Tibial artery (tissue), 4 donors: ENCODE results near the gene NHLH1.

Source experiments
- DNase-seq, 2 donors: peaks; one replicate each; pipeline ENCODE4 v3.0.0-alpha.2; 2019
- H3K27ac ChIP-seq, 2 donors: fragments of 200-600 bp; sonication (generic) in 1 of 2; 1 replicate in 1 of 2; 2 replicates in 1 of 2; pipeline ENCODE4 v1.5.1; 2018 to 2019; ENCODE audit warnings: mild to moderate bottlenecking in 1 of 2
- H3K27me3 ChIP-seq, 2 donors: fragments of 200-600 bp; sonication (generic) in 1 of 2; one replicate each; pipeline versions ENCODE4 v1.5.1 to v1.6.0; 2016 to 2019
- H3K36me3 ChIP-seq, 3 donors: fragments of 200-600 bp; sonication (generic) in 2 of 3; one replicate each; pipeline ENCODE4 v1.5.1; 2016 to 2019; ENCODE audit warnings: mild to moderate bottlenecking in 2 of 3
- H3K4me1 ChIP-seq, 4 donors: fragments of 200-600 bp; sonication (generic) in 2 of 4; 1 replicate in 3 of 4; 2 replicates in 1 of 4; pipeline ENCODE4 v1.5.1; 2016 to 2019
- H3K4me3 ChIP-seq, 2 donors: fragments of 200-600 bp; sonication (generic) in 1 of 2; 1 replicate in 1 of 2; 2 replicates in 1 of 2; pipeline ENCODE4 v1.5.1; 2018 to 2019; ENCODE audit warnings: mild to moderate bottlenecking in 2 of 2
- H3K9me3 ChIP-seq, 3 donors: fragments of 200-600 bp; sonication (generic) in 1 of 3; one replicate each; pipeline ENCODE4 v1.5.1; 2016 to 2019
- intact Hi-C: fragments of 100-400 bp; cut with DNase I; formaldehyde crosslinking; loops from one replicate; pipeline ENCODE4 v1.15.0; 2023; ENCODE audit warnings: low total_unique reads
- TF ChIP-seq, protein P1 (sequence below), 2 experiments: fragments of 200-600 bp in 1 of 2; fragments of 450-650 bp in 1 of 2; IDR thresholded peaks; one replicate each; pipeline ENCODE4 v1.5.1; 2017 to 2019; ENCODE audit warnings: antibody characterized with exemption in 2 of 2, mild to moderate bottlenecking in 1 of 2, moderate library complexity in 1 of 2

Gene NHLH1

GRCh38 chr1:160351629-160352028 is 15.2 kb upstream of the NHLH1 start:
- no peak for DNase-seq
- no peak overlapping the region for H3K4me3 ChIP-seq
- TF ChIP-seq, protein P1, sequence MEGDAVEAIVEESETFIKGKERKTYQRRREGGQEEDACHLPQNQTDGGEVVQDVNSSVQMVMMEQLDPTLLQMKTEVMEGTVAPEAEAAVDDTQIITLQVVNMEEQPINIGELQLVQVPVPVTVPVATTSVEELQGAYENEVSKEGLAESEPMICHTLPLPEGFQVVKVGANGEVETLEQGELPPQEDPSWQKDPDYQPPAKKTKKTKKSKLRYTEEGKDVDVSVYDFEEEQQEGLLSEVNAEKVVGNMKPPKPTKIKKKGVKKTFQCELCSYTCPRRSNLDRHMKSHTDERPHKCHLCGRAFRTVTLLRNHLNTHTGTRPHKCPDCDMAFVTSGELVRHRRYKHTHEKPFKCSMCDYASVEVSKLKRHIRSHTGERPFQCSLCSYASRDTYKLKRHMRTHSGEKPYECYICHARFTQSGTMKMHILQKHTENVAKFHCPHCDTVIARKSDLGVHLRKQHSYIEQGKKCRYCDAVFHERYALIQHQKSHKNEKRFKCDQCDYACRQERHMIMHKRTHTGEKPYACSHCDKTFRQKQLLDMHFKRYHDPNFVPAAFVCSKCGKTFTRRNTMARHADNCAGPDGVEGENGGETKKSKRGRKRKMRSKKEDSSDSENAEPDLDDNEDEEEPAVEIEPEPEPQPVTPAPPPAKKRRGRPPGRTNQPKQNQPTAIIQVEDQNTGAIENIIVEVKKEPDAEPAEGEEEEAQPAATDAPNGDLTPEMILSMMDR (IDR thresholded peaks at IDR 0.05), result no peak
- no peaks in the 10 kb centered on the region for H3K9me3 ChIP-seq
- intact Hi-C loops, result no loop called here
- H3K36me3 ChIP-seq, result peaks cover 73 to 98% (median 82%) of the 10 kb centered on the region in 3 donors
- H3K27me3 ChIP-seq, result no peaks in the 10 kb centered on the region
- H3K27ac ChIP-seq, result no peak overlapping the region
- H3K4me1 ChIP-seq, result no peaks in the 10 kb centered on the region

- Histone ChIP-seq H3K4me3 (no peak overlapping the region), H3K4me1 (no peaks in the 10 kb centered on the region), H3K27ac (no peak overlapping the region), H3K36me3 (peaks cover 79 to 98% (median 91%) of the 10 kb centered on the region in 3 donors), H3K9me3 (no peaks in the 10 kb centered on the region), H3K27me3 (no peaks in the 10 kb centered on the region)
- intact Hi-C loops, result no loop called here
- TF ChIP-seq, protein P1 (IDR thresholded peaks at IDR 0.05), result no peak
- no peak for DNase-seq
Observed at GRCh38 chr1:160352555-160352954, 14.3 kb upstream of the NHLH1 start.

DNA sequence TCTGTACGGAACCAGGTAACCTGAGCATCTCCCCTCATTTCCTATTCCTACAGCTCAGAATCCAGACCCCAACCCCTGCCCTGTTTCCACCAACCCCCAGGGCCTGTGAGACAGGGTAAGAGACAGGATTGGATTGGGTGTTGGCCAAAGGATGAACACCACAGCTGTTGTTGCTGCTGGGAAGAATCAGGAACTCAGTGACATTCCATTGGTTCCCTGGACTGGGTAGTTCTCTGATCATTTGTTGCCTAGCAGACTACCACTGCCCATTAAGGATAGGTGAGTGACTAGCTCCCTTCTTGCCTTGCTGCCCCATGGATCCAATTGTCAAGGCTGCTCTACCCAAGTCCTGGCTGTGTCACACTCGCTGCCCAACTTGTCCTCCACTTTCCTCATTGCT is 13.6 kb upstream of the NHLH1 start:
- H3K27me3 ChIP-seq, result no peaks in the 10 kb centered on the region
- H3K27ac ChIP-seq, result no peak overlapping the region
- H3K4me3 ChIP-seq, result no peak overlapping the region
- no peaks in the 10 kb centered on the region for H3K4me1 ChIP-seq
- TF ChIP-seq, protein P1 (IDR thresholded peaks at IDR 0.05), result no peak
- intact Hi-C loops, result no loop called here
- no peak for DNase-seq
- peaks cover 79 to 100% (median 98%) of the 10 kb centered on the region in 3 donors for H3K36me3 ChIP-seq
- no peaks in the 10 kb centered on the region for H3K9me3 ChIP-seq

DNA sequence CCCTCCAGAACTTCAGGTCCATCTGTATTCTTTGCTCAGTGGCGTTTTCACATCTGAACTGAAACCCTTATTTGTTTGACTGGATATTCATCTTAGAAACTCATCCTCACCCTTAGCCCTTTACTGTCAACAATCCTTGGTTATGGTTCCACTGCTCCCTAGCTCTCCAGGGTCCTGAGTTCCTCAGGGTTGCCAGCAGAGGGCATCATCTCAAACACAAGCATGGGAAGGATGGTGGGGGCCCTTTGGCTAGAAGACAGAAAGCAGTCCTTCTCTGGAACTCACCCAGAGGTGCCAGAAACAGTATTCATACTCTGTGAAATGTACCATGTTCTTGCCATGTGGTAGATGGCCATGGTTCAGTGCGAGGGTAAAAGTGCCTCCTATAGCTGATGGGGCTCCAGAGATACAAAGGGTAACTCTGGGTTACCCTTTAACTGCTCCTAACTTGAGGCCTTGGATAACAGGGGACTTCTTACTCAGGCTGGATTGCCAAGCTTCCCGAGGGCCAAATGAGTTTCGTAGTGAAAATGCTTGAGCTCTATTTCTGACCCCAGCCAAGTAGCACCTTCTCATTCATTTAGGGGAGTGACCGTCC is 12.4 kb upstream of the NHLH1 start:
- Histone ChIP-seq H3K4me3 (no peak overlapping the region), H3K36me3 (peaks cover 75 to 99% (median 93%) of the 10 kb centered on the region in 3 donors), H3K9me3 (no peaks in the 10 kb centered on the region), H3K27ac (no peak overlapping the region), H3K27me3 (no peaks in the 10 kb centered on the region), H3K4me1 (no peaks in the 10 kb centered on the region)
- TF ChIP-seq, protein P1 (IDR thresholded peaks at IDR 0.05), result no peak
- no peak for DNase-seq
- intact Hi-C loops, result no loop called here

GRCh38 chr1:160357286-160358002 is 9.4 kb upstream of the NHLH1 start:
- DNase-seq, result no peak
- Histone ChIP-seq H3K36me3 (peaks cover 48 to 83% (median 63%) of the 10 kb centered on the region in 3 donors), H3K27me3 (no peaks in the 10 kb centered on the region), H3K27ac (no peak overlapping the region), H3K9me3 (no peaks in the 10 kb centered on the region), H3K4me1 (no peaks in the 10 kb centered on the region), H3K4me3 (no peak overlapping the region)
- intact Hi-C loops, result no loop called here
- TF ChIP-seq, protein P1 (IDR thresholded peaks at IDR 0.05), result no peak
